NCI-H446 treated with DMSO at 0.1 percent for 48 hours (cell line): ENCODE results near the gene USP20.

ENCODE experiments used
- DNase-seq: peaks from one replicate; lab custom pipeline; 2025; lab: John Stamatoyannopoulos, UW

The USP20 gene

DNA sequence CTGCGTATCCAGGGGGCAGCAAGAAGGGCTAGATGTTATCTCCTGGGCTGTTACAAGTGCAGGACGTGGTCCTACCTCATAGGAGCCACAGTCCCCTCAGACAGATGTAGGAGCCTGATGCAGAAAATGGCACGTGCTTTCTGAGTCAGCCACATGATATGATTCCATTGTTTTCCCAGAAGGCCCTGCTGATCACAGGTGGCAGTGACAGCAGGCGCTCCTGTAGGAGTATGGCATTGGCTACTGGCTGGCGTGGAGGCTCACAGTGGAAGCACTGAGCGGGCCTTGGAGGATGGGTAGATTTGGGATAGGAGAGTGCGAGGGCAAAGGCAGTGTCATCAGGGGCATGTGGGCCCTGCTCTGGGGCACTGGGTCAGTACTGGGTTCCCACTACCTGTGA lies 21.9 kb downstream of the USP20 start:
- DNase-seq = no peak

GRCh38 chr9:129858167-129858962 lies 23.1 kb downstream of the USP20 start:
- DNase-seq = no peak

- DNase-seq = no peak
Observed at GRCh38 chr9:129860653-129861446, 25.6 kb downstream of the USP20 start.

DNA sequence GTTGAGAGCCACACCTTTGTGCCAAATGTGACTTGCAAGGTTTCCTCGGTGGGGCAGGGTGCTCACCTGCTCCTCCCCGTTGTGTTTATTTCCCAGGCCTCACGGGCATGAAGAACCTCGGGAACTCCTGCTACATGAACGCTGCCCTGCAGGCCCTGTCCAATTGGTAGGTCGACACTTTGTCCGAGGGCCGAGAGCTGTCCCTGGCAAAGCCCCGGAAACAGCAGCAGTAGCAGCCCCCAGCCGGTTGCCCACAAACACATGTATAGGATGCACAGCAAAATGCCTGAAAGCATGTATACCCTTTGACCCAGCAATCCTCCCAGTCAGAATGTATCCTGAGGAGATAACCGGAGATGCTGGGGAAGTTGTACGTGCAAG lies 26.2 kb downstream of the USP20 start:
- no peak for DNase-seq

GRCh38 chr9:129863059-129863690 lies 27.9 kb downstream of the USP20 start:
- no peak for DNase-seq

- no peak for DNase-seq
Observed at GRCh38 chr9:129864991-129865647, 29.9 kb downstream of the USP20 start.

GRCh38 chr9:129865668-129866320 lies 30.5 kb downstream of the USP20 start:
- DNase-seq = no peak

GRCh38 chr9:129866394-129867135 lies 31.3 kb downstream of the USP20 start:
- no peak for DNase-seq

DNA sequence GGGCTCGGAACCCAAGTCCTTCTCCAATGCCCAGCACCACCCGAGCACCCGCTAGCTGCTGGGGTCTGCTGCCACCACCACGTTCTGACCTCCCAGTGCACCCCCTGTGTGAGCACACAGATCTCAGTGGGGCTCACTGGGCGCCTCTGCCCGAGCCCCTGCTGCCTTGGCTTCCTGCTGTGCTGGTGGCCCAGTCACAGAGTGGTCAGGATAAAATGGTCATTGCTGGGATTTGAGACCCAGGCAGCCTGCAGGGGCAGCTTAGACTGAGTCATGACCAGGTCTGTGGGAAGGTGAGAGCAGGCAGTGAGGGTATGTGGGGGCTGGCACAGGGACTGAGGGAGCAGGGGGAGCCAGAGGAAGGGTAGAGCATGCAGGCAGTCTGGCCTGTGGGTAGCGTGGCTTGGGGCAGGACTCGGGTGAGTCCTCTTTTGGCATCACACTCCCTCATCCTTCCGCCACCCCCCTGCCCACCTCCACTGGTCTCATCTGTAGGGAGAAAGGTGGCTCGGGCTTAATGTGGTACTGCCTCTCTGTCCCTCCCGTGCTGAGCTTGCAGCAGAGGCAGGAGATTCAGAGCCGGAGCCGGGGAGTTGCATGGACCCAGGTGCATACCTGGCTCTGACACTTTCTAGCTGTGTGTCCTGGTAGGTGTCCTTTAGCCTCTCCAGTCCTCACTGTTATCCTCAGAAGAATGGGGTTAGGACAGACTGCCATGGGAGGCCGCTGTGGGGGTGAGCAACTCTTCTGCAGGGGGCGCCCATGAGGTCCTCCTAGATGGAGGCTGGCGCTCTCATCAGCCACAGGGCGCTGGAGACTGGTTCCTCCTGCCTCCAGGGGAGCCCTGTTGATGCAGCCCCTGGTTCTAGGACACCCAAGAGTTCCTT lies 32.1 kb downstream of the USP20 start:
- no peak for DNase-seq

- DNase-seq = no peak
Observed at GRCh38 chr9:129868023-129868871, 33.0 kb downstream of the USP20 start.

GRCh38 chr9:129868872-129869486 lies 33.7 kb downstream of the USP20 start:
- DNase-seq = no peak

DNA sequence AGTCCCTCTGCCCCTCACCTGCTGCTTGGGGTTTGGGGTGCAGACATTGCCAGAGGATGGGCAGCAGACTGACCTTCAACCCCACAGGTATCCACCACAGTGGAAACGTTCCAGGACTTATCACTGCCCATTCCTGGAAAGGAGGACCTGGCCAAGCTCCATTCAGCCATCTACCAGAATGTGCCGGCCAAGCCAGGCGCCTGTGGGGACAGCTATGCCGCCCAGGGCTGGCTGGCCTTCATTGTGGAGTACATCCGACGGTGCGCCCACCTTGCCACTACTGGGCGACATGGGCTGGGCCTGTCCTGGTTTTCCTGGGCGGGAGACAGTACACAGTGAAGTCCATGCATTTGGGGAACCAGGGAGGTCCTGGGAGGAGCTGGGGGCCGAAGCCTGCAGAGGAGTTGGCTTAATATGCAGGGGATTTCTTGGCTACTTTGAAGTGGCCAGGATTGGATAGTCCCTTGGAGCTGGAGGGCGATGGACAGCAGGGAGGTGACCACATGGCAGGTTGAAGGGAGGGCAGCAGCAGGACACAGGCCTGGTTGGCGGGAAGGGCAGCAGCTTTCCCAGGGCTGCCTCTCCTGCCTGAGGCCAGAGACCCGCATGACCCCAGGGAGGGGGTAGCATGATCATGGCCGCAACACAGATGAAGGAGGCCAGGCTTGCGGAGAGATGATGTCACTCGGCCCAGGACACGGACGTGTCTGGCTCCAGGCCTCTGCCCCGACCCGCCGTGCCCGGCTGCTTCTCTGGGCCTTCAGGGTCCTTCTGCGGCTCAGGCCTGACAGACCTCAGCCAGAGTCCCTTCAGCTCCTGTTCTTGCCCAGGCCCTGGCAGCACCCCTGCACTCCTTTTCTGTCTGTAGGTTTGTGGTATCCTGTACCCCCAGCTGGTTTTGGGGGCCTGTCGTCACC lies 34.6 kb downstream of the USP20 start:
- no peak for DNase-seq

- no peak for DNase-seq
Observed at GRCh38 chr9:129871046-129871445, 35.8 kb downstream of the USP20 start.

DNA sequence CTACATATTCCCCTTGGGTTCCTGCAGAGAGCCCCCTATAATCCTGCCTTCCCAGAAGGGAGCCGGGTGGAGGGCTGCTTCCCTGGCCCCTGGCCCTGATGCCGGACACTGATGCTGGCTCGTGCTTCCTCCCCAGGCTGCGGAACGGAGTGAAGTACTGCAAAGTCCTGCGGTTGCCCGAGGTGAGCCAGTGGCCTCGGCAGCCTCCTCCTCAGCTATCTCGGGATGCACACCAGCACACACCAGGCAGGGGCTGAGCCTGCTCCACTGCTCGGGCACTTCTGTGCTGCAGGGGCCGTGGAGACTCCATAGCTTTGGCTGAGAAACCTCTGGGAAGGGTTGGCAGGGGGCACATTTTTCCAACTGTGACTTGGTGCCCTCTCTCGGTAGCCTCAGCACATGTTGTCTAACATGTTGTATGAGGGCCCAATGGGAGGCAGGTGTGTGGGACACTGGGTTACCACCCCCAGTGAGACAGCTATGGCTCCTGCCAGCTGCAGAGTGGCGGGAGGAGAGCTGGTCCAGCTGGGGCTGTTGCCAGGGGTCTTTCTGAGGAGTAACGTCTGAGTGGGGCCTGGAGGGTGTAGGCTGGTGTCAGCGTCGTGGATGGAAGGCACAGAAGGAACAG lies 38.4 kb downstream of the USP20 start:
- no peak for DNase-seq

DNA sequence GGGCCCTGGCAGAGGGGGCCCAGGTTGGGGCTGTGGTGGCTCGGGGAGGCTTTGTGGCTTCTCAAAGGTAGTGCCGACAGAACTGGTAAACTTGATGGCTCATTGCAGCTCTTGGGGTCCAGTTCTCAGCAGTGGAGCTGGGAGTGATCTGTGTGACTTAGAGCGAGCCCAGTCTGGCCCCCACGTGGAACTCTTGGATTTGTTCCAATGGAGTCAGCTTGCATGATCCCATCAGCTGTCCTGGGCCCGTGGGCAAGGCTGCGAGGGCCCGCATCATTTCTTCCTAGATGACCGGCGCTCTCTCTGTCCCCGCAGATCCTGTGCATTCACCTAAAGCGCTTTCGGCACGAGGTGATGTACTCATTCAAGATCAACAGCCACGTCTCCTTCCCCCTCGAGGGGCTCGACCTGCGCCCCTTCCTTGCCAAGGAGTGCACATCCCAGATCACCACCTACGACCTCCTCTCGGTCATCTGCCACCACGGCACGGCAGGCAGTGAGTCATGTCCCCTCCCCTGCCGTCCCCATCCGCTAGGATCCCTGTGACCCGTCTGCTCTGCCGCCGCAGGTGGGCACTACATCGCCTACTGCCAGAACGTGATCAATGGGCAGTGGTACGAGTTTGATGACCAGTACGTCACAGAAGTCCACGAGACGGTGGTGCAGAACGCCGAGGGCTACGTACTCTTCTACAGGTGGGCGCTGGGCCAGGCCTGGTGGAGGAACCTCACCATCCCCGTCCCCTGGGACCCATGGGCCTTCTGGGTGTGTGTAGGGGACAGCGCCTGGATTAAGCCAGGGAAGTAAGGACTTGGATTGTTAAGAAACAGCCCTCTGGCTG lies 39.2 kb downstream of the USP20 start:
- no peak for DNase-seq

- no peak for DNase-seq
Observed at GRCh38 chr9:129875181-129875611, 39.9 kb downstream of the USP20 start.
